Colonic mucosa (tissue), 4 donors: ENCODE data around the gene HSF2BP. TPM values are rescaled to one million over a fixed set of nuclear protein-coding genes. Genes with fewer than 3 reads are reported as not detected.

ENCODE experiments used
- DNase-seq: peaks from one replicate; pipeline ENCODE4 v3.0.0-alpha.2; 2020
- H3K27ac ChIP-seq: fragments of 200-600 bp; one replicate; pipeline ENCODE4 v1.8.0; 2021
- H3K27me3 ChIP-seq: fragments of 200-600 bp; one replicate; pipeline ENCODE4 v1.8.0; 2021
- H3K36me3 ChIP-seq: fragments of 200-600 bp; one replicate; pipeline ENCODE4 v1.8.0; 2021
- H3K4me1 ChIP-seq: fragments of 200-600 bp; one replicate; pipeline ENCODE4 v1.8.0; 2021; ENCODE audit warnings: mild to moderate bottlenecking
- H3K4me3 ChIP-seq: fragments of 200-600 bp; one replicate; pipeline ENCODE4 v1.8.0; 2021
- H3K9ac ChIP-seq, 2 donors: one replicate each; pipeline ENCODE4 v1.7.0; 2013; ENCODE audit warnings: control low read depth in 2 of 2, low read depth in 2 of 2, low read length in 2 of 2
- H3K9me3 ChIP-seq: fragments of 200-600 bp; one replicate; pipeline ENCODE4 v1.8.0; 2021
- intact Hi-C: fragments of 100-400 bp; cut with DNase I; formaldehyde crosslinking; loops from one replicate; pipeline ENCODE4 v1.14.1; 2022
- total RNA-seq, 2 donors: library from RNA; stranded (reverse); fragmentation: NEBNext Ultra II Directional in 1 of 2; extraction: Animal tissue kit (Norgen Biotek cat#: 25700) in 1 of 2; gene quantifications; one replicate each; pipeline ENCODE4 v1.2.1, GENCODE V29; 2021
- TF ChIP-seq, protein P1 (sequence below): fragments of 200-600 bp; IDR thresholded peaks from one replicate; pipeline ENCODE4 v1.8.0; 2022; ENCODE audit warnings: antibody characterized with exemption, mild to moderate bottlenecking
- donor health status: healthy.
- donor health status: DM: no; HTN: no; CAD: no.
- donor health status: DM: no; HTN: no; CAD: no.

The HSF2BP gene
- total RNA-seq, 2 donors from 2014 or later: 0.45 TPM; not detected in 1

DNA sequence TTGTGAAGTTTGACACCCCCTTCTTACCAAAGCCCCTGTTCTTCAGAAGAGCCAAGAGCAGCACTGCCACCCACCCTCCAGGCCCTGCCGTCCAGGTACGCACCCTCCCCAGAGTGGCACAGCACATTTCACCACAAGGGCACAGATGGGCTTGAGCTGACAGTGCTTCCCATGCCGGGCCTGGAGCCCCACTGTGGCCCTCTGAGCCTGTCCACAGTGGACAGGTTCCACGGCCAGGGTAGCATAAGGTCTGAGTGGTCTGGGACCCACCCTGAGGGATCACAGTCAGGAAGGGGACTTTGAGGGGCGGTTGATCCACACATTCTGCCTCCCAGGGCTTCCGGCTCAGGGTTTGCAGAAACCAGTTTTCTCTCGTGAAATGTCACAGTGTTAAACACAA lies 31.1 kb upstream of the HSF2BP start:
- Histone ChIP-seq H3K36me3 (peaks cover 12% of the 10 kb centered on the region), H3K4me1 (no peaks in the 10 kb centered on the region), H3K9me3 (no peaks in the 10 kb centered on the region), H3K27me3 (no peaks in the 10 kb centered on the region), H3K4me3 (no peak overlapping the region), H3K9ac (no peak overlapping the region), H3K27ac (no peak overlapping the region)
- intact Hi-C loops: no loop called here
- no peak for DNase-seq
- TF ChIP-seq, protein P1, sequence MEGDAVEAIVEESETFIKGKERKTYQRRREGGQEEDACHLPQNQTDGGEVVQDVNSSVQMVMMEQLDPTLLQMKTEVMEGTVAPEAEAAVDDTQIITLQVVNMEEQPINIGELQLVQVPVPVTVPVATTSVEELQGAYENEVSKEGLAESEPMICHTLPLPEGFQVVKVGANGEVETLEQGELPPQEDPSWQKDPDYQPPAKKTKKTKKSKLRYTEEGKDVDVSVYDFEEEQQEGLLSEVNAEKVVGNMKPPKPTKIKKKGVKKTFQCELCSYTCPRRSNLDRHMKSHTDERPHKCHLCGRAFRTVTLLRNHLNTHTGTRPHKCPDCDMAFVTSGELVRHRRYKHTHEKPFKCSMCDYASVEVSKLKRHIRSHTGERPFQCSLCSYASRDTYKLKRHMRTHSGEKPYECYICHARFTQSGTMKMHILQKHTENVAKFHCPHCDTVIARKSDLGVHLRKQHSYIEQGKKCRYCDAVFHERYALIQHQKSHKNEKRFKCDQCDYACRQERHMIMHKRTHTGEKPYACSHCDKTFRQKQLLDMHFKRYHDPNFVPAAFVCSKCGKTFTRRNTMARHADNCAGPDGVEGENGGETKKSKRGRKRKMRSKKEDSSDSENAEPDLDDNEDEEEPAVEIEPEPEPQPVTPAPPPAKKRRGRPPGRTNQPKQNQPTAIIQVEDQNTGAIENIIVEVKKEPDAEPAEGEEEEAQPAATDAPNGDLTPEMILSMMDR: no peak

DNA sequence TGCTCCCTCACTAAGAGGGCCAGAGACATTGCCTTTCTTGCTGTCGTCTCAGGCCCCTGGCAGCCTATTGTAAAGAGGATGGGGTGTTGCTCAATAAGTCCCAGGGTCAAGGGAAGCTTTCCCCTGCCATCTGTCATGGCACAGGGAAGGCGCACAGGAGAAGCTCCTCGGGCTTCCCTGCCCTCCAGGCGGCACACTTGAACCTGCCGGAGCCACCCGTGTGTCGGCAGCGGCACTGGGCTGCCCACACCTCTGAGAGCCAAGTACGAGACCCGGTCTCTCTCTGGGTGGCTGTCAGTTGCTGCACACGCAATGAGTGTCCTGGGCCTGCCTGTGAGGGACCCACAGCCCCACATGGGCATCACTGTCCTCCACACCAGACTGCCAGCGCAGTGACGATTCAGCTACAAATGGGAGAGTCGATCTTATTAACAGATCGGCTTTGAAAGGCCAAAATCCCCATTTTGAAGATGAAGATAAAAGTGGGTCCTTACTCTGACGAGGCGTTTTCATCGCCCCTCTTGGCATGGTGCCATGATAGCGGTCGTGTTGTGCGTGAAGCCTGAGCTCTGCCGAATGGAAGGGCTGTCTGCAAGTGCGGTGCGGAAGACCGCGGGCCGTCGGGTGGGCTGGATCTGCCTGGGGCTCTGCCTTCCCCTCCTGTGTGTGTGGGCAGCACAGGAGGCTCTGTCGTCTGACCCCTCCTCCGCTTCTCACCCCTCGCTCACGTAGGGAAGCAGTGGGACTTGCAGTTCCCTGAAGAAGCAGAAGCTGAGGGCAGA lies 30.5 kb upstream of the HSF2BP start:
- no peak for DNase-seq
- H3K9ac ChIP-seq: no peak overlapping the region
- no peak overlapping the region for H3K4me3 ChIP-seq
- intact Hi-C loops: no loop called here
- H3K27me3 ChIP-seq: no peaks in the 10 kb centered on the region
- no peak overlapping the region for H3K27ac ChIP-seq
- no peaks in the 10 kb centered on the region for H3K4me1 ChIP-seq
- no peaks in the 10 kb centered on the region for H3K9me3 ChIP-seq
- H3K36me3 ChIP-seq: peaks cover 12% of the 10 kb centered on the region
- TF ChIP-seq, protein P1: no peak

DNA sequence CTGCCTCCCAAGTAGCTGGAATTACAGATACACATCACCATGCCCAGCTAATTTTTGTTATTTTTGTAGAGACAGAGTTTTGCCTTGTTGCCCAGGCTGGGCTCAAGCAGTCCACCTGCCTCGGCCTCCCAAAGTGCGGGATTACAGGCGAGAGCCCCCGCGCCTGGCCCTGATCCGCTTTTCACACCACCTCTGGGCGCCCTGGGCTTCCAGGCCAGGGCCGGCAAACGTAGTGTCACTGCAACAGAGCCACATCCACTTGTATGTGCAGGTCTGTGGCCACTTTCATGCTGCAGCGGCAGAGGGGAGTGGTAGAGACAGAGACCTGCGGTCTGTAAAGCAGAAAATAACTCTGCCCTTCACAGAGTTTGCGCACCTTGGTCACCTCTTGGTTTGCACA lies 29.6 kb upstream of the HSF2BP start:
- Histone ChIP-seq H3K4me1 (no peaks in the 10 kb centered on the region), H3K9ac (no peak overlapping the region), H3K36me3 (peaks cover 12% of the 10 kb centered on the region), H3K9me3 (no peaks in the 10 kb centered on the region), H3K27me3 (no peaks in the 10 kb centered on the region), H3K27ac (no peak overlapping the region), H3K4me3 (no peak overlapping the region)
- no peak for DNase-seq
- TF ChIP-seq, protein P1: no peak
- intact Hi-C loops: no loop called here

DNA sequence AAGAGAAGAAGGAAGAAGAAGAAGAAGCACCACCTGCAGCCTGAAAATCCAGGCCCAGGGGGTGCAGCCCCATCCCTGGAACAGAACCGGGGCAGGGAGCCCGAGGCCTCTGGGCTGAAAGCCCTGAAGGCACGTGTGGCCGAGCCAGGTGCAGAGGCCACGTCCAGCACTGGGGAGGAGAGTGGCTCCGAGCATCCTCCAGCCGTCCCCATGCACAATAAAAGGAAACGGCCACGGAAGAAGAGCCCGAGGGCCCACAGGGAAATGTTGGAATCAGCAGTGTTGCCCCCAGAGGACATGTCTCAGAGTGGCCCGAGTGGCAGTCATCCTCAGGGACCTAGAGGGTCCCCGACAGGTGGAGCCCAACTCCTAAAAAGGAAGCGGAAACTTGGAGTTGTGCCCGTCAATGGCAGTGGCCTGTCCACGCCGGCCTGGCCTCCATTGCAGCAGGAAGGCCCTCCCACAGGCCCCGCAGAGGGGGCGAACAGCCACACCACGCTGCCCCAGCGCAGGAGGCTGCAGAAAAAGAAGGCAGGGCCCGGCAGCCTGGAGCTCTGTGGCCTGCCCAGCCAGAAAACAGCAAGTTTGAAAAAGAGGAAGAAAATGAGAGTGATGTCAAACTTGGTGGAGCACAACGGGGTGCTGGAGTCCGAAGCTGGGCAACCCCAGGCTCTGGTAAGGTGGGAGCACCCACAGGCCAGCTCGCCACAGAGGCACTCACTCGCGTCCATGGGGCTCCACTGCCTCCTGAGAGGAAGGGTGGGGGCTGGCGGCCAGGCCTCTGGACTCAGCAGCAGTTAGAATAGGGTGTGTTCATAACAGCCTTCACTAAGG lies 28.5 kb upstream of the HSF2BP start:
- Histone ChIP-seq H3K4me3 (no peak overlapping the region), H3K27ac (no peak overlapping the region), H3K27me3 (no peaks in the 10 kb centered on the region), H3K9ac (no peak overlapping the region), H3K4me1 (no peaks in the 10 kb centered on the region), H3K9me3 (no peaks in the 10 kb centered on the region), H3K36me3 (peaks cover 12% of the 10 kb centered on the region)
- TF ChIP-seq, protein P1: no peak
- no peak for DNase-seq
- intact Hi-C loops: no loop called here

DNA sequence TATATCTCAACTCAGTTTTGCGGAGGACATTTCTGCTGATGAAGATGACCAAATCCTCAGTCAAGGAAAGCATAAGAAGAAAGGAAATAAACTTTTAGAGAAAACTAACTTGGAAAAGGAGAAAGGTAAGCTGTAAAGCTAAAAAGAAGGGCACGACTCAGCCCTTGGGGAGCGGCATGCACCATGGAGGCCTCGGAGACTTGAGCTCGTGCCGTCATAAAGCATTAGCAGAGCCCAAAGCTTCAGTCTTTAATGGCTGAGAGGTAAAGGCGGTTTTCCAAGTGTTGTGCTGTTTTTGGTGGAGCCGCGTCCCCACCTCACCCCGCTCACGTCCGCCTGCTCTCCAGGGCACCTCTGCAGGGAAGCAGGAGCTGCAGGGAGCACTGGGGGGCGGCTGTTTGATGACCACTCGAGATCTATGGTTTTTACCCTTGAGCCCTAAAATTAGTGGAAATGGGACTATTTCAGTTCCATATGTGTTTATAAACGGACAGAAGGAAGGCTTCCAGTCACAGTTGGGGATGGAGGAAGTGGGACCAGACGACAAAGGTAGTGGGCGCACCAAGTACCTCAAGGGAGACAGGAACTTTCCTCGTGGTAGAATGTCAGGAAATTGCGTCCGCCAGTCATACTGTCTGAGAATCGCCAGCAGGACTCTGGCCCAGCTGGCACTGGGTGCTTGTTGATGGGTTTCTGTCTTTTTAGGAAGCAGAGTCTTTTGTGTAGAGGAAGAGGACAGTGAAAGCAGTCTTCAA lies 27.7 kb upstream of the HSF2BP start:
- Histone ChIP-seq H3K9me3 (no peaks in the 10 kb centered on the region), H3K9ac (no peak overlapping the region), H3K4me3 (no peak overlapping the region), H3K4me1 (no peaks in the 10 kb centered on the region), H3K27me3 (no peaks in the 10 kb centered on the region), H3K27ac (no peak overlapping the region), H3K36me3 (peaks cover 18% of the 10 kb centered on the region)
- DNase-seq: no peak
- TF ChIP-seq, protein P1: no peak
- intact Hi-C loops: no loop called here
